GM12873 (cell line): ENCODE data around the gene TLNRD1.

Experiments
- TF ChIP-seq, protein P1 (sequence below): IDR thresholded peaks from 2 replicates; pipeline ENCODE4 v1.5.1; 2012; ENCODE audit warnings: low read depth, mild to moderate bottlenecking, moderate library complexity, low read length, control low read depth; ENCODE audit not compliant: insufficient read depth; ENCODE audit errors: missing control alignments

Gene TLNRD1

DNA sequence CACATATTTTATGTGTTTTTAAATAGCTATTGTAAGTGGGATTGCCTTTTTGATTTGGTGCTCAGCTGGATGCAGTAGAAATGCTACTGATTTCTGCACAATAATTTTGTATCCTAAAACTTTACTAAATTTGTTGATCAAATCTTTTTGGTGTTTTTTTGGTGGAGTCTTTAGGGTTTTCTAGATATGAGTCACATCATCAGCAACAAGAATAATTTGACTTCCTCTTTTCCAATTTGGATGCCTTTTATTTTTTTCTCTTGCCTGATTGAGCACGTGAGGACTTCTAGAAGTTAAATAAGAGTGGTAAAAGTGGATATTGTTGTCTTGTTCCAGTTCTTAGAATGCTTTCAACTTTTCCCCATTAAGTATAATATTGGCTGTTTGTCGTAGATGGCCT lies 51.3 kb downstream of the TLNRD1 start:
- TF ChIP-seq, protein P1, sequence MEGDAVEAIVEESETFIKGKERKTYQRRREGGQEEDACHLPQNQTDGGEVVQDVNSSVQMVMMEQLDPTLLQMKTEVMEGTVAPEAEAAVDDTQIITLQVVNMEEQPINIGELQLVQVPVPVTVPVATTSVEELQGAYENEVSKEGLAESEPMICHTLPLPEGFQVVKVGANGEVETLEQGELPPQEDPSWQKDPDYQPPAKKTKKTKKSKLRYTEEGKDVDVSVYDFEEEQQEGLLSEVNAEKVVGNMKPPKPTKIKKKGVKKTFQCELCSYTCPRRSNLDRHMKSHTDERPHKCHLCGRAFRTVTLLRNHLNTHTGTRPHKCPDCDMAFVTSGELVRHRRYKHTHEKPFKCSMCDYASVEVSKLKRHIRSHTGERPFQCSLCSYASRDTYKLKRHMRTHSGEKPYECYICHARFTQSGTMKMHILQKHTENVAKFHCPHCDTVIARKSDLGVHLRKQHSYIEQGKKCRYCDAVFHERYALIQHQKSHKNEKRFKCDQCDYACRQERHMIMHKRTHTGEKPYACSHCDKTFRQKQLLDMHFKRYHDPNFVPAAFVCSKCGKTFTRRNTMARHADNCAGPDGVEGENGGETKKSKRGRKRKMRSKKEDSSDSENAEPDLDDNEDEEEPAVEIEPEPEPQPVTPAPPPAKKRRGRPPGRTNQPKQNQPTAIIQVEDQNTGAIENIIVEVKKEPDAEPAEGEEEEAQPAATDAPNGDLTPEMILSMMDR: no peak

GRCh38 chr15:81053621-81054020 lies 52.9 kb downstream of the TLNRD1 start:
- TF ChIP-seq, protein P1: no peak

DNA sequence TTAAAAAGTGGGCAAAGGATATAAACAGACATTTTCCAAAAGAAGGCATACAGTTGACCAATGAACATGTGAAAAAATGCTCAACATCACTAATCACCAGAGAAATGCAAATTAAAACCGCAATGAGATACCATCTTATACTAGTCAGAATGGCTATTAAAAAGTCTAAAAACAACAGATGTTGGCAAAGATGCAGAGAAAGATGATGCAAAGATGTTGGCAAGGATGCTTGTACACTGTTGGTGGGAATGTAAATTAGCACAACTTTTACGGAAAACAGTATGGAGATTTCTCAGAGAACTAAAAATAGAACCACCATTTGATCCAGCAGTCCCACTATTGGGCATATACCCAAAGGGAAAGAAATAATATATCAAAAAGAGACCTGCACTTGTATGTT lies 53.5 kb downstream of the TLNRD1 start:
- TF ChIP-seq, protein P1: no peak
